ENCODE measurements around the gene TATDN2. TPM values are rescaled to one million over a fixed set of nuclear protein-coding genes. Genes with fewer than 3 reads are reported as not detected.

The TATDN2 gene
- total and polyA plus RNA-seq, 2 donors (not counting 3 experiments of a cell fraction or from before 2014, with no cell fraction given): 10.7 to 26.8 TPM

DNA sequence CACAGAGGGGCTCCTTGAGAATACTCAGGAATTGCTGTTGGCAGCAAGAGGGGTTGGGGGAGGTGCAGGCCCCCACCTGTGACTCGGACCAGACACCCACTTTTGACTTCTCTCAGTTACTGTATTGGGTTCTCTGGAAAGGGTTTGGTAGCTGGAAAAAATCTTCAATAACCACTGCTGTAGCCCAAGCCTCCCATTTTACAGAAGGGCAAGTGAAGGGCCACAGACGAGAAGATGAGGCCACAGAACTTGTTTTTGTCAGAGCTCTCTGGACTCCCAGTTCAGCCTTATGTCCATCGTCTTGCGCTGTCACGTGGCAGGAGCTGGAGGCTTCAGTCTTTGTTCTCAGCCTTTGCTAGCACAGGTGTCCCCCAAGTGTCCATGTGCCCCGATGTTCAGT, 12.7 kb upstream of the TATDN2 start:
- Histone ChIP-seq H3K36me3 (ENCODE audit: control insufficient read depth in 2 of 2, extremely low read depth in 1 of 2, insufficient read depth in 2 of 2, low read length in 2 of 2) (peaks cover 0 to 9% of the 10 kb centered on the region in 2 experiments), H4K20me1 (replicated peaks; ENCODE audit: control insufficient read depth, extremely low read depth, insufficient read depth, low read length) (no peaks in the 10 kb centered on the region), H3K9me3 (replicated peaks; ENCODE audit: control insufficient read depth, insufficient read depth, low read length) (no peaks in the 10 kb centered on the region), H3K9me1 (replicated peaks; ENCODE audit: control insufficient read depth, extremely low read depth, insufficient read depth, low read length) (no peaks in the 10 kb centered on the region), H3K79me2 (ENCODE audit: control insufficient read depth, insufficient read depth, low read length) (no peaks in the 10 kb centered on the region), H2AFZ (ENCODE audit: low read depth, low read length) (no peak overlapping the region), H3K9ac (replicated peaks; ENCODE audit: extremely low read depth, insufficient read depth, low read length) (no peak overlapping the region), H3K27ac (ENCODE audit: insufficient read depth, low read depth, low read length) (no peak overlapping the region), H3K4me1 (ENCODE audit: control insufficient read depth, extremely low read depth, insufficient read depth, low read length) (no peaks in the 10 kb centered on the region), H3K4me3 (replicated peaks in 1 of 3; ENCODE audit: insufficient read depth in 1 of 3, low read depth in 1 of 3, low read length in 3 of 3) (no peak overlapping the region), H3K27me3 (ENCODE audit: control insufficient read depth in 2 of 2, insufficient read depth in 2 of 2, low read length in 2 of 2) (no peaks in the 10 kb centered on the region), H3K4me2 (ENCODE audit: insufficient read depth, low read length) (no peak overlapping the region)
- dilution Hi-C loops (cut with MboI; ENCODE audit: extremely low pct_ligation_motif_present, low sequenced_read_pairs) (no loop called here), intact Hi-C loops (cut with micrococcal nuclease) (no loop called here)
- POLR2A ChIA-PET: no interaction called here
- DNase-seq (ENCODE audit: low read depth, low spot score): no peak
- CTCF ChIA-PET: no interaction called here
- TF ChIP-seq MAX (IDR thresholded peaks at IDR 0.05; ENCODE audit: insufficient read depth, insufficient read length) (no peak), JUN (IDR thresholded peaks at IDR 0.05; ENCODE audit: borderline replicate concordance, insufficient read depth, insufficient read length, low read depth) (no peak), POLR2A (IDR thresholded peaks at IDR 0.05; ENCODE audit: low read depth, low read length) (no peak)
- FAIRE-seq: no peak
- no TSS peak for BruUV-seq (replicated peaks)

- Histone ChIP-seq H4K20me1 (replicated peaks; ENCODE audit: control insufficient read depth, extremely low read depth, insufficient read depth, low read length) (no peaks in the 10 kb centered on the region), H3K4me2 (ENCODE audit: insufficient read depth, low read length) (no peak overlapping the region), H3K79me2 (ENCODE audit: control insufficient read depth, insufficient read depth, low read length) (no peaks in the 10 kb centered on the region), H3K36me3 (ENCODE audit: control insufficient read depth in 2 of 2, extremely low read depth in 1 of 2, insufficient read depth in 2 of 2, low read length in 2 of 2) (peaks cover 3 to 9% of the 10 kb centered on the region in 2 experiments), H3K4me3 (replicated peaks in 1 of 3; ENCODE audit: insufficient read depth in 1 of 3, low read depth in 1 of 3, low read length in 3 of 3) (no peak overlapping the region), H3K9me1 (replicated peaks; ENCODE audit: control insufficient read depth, extremely low read depth, insufficient read depth, low read length) (no peaks in the 10 kb centered on the region), H3K4me1 (ENCODE audit: control insufficient read depth, extremely low read depth, insufficient read depth, low read length) (no peaks in the 10 kb centered on the region), H3K9me3 (replicated peaks; ENCODE audit: control insufficient read depth, insufficient read depth, low read length) (no peaks in the 10 kb centered on the region), H3K27me3 (ENCODE audit: control insufficient read depth in 2 of 2, insufficient read depth in 2 of 2, low read length in 2 of 2) (no peaks in the 10 kb centered on the region), H3K27ac (ENCODE audit: insufficient read depth, low read depth, low read length) (no peak overlapping the region), H3K9ac (replicated peaks; ENCODE audit: extremely low read depth, insufficient read depth, low read length) (no peak overlapping the region), H2AFZ (ENCODE audit: low read depth, low read length) (no peak overlapping the region)
- BruUV-seq (replicated peaks): no TSS peak
- dilution Hi-C loops (cut with MboI; ENCODE audit: extremely low pct_ligation_motif_present, low sequenced_read_pairs) (no loop called here), intact Hi-C loops (cut with micrococcal nuclease) (no loop called here)
- ChIA-PET CTCF (no interaction called here), POLR2A (no interaction called here)
- DNase-seq (ENCODE audit: low read depth, low spot score) (no peak), FAIRE-seq (no peak)
- TF ChIP-seq FOS (IDR thresholded peaks at IDR 0.05; ENCODE audit: borderline replicate concordance, insufficient read depth, low read length): no peak
- TF ChIP-seq MYC (IDR thresholded peaks at IDR 0.05; ENCODE audit: low read depth, low read length): no peak
- TF ChIP-seq POLR2AphosphoS5 (IDR thresholded peaks at IDR 0.05; ENCODE audit: insufficient read depth, low read depth, low read length): no peak
- TF ChIP-seq, protein P1, sequence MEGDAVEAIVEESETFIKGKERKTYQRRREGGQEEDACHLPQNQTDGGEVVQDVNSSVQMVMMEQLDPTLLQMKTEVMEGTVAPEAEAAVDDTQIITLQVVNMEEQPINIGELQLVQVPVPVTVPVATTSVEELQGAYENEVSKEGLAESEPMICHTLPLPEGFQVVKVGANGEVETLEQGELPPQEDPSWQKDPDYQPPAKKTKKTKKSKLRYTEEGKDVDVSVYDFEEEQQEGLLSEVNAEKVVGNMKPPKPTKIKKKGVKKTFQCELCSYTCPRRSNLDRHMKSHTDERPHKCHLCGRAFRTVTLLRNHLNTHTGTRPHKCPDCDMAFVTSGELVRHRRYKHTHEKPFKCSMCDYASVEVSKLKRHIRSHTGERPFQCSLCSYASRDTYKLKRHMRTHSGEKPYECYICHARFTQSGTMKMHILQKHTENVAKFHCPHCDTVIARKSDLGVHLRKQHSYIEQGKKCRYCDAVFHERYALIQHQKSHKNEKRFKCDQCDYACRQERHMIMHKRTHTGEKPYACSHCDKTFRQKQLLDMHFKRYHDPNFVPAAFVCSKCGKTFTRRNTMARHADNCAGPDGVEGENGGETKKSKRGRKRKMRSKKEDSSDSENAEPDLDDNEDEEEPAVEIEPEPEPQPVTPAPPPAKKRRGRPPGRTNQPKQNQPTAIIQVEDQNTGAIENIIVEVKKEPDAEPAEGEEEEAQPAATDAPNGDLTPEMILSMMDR (IDR thresholded peaks at IDR 0.05; ENCODE audit: extremely low read depth in 1 of 2, insufficient read depth in 1 of 2, low read depth in 1 of 2, low read length in 2 of 2): no peak
- TF ChIP-seq JUN (IDR thresholded peaks at IDR 0.05; ENCODE audit: borderline replicate concordance, insufficient read depth, insufficient read length, low read depth): no peak
- no peak for TF ChIP-seq EZH2 (IDR thresholded peaks at IDR 0.05; ENCODE audit: borderline replicate concordance, low read depth, low read length, severe bottlenecking)
- no peak for TF ChIP-seq GATA2 (IDR thresholded peaks at IDR 0.05; ENCODE audit: insufficient read depth, insufficient read length, low read depth, low read length)
Measured at GRCh38 chr3:10238345-10239183, 9.7 kb upstream of the TATDN2 start.
